Right ventricle myocardium superior (tissue), 1 donor: ENCODE measurements around the gene RUFY3. TPM values are rescaled to one million over a fixed set of nuclear protein-coding genes. Genes with fewer than 3 reads are reported as not detected.

ENCODE experiments used
- ATAC-seq: fragments of 200-7000 bp; cut with Tn5 transposase; one replicate; pipeline ENCODE4 v1.9.1; 2020; ENCODE audit warnings: mild to moderate bottlenecking; ENCODE audit not compliant: poor library complexity
- DNase-seq: peaks from one replicate; pipeline ENCODE4 v3.0.0-alpha.2; 2020
- intact Hi-C: fragments of 100-400 bp; cut with DNase I; formaldehyde crosslinking; loops from one replicate; pipeline ENCODE4 v1.11.2; 2022
- total RNA-seq: library from RNA; stranded (reverse); fragmentation: NEBNext Ultra II Directional; extraction: Animal tissue kit (Norgen Biotek cat#: 25700); gene quantifications from one replicate; pipeline ENCODE4 v1.2.1, GENCODE V29; 2021
- donor health status: DM: no; HTN: yes; CAD: no; lungs with severe emphysema.

Gene RUFY3
- total RNA-seq, 1 donor from 2014 or later, result 19.4 TPM

GRCh38 chr4:70703619-70704214 is 18.0 kb upstream of the RUFY3 start:
- DNase-seq (no peak), ATAC-seq (no peak)
- intact Hi-C loops, result loop anchor here (2.0 kb wide), 1 partner anchor 15 kb away; the partner anchor contains the start of gene UTP3

DNA sequence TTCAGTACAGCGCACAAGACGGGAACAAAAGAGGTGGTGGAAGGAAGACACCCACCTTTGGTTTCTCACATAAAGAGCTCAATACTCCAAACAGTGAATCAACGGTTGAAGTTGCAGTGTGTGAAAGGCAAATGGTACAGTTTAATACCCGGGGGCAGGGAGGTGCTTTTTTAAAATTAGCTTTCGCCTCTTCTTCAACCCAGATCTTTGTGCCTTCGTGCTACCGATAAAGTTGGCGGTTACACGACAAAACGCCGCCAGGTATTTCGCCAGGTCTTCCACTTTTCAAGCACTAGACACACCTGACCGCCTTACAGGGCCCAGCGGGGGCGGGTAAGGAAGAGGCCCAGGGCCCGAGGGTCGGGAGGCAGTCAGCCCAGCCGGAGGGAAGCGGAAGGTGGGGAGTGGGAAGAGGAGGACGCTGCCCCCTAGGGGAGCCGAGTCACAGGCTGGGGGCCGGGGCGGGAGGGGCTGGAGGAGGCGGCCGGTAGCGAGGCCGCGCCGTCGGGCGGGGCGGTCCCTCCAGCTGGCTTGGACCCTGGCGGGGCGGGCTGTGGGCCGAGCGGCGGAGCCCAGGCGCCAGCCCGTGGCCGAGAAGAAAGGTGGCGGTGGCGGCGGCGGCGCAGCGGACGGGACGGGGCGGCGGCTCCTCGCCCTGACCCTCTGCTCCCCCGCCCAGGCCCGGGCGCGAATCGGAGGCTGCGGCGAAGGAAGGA is 17.4 kb upstream of the RUFY3 start:
- ATAC-seq, result peak; percentile 88
- intact Hi-C loops, result loop anchor here (2.0 kb wide), 1 partner anchor 16 kb away; the partner anchor contains the start of gene UTP3
- peak; percentile 89 for DNase-seq

- DNase-seq, result no peak
- ATAC-seq, result peak; percentile 57
- intact Hi-C loops, result loop anchor here (2.0 kb wide), 1 partner anchor 16 kb away; the partner anchor contains the start of gene UTP3
Measured at GRCh38 chr4:70704931-70705182, 16.9 kb upstream of the RUFY3 start.

- ATAC-seq, result peak; percentile 86
- intact Hi-C loops, result loop anchor here (2.0 kb wide), 1 partner anchor 17 kb away; the partner anchor contains the start of gene UTP3
- DNase-seq, result peak; percentile 87
Measured at GRCh38 chr4:70705183-70706043, 16.4 kb upstream of the RUFY3 start.

DNA sequence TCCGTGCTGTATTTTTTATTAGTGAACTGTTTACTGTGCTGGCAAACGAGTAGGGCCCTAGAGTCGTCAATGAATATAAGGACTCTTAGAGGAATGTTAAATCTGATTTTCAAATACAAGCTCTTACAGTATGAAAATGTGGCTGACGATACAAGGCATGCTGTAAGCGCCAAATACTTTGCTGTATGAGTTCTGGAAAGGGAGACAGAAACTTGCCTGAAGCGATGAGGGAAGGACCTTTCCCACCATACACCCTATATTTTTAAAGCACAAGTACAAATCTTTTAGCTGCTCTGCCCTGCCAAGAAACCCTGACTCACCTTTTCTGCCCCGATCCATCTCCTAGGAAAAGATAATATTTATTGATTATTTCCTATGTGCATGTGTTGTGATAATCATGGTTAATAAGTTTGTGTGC is 15.7 kb upstream of the RUFY3 start:
- DNase-seq (no peak), ATAC-seq (no peak)
- intact Hi-C loops, result no loop called here

GRCh38 chr4:70706516-70706915 is 15.2 kb upstream of the RUFY3 start:
- ATAC-seq (no peak), DNase-seq (no peak)
- intact Hi-C loops, result no loop called here

DNA sequence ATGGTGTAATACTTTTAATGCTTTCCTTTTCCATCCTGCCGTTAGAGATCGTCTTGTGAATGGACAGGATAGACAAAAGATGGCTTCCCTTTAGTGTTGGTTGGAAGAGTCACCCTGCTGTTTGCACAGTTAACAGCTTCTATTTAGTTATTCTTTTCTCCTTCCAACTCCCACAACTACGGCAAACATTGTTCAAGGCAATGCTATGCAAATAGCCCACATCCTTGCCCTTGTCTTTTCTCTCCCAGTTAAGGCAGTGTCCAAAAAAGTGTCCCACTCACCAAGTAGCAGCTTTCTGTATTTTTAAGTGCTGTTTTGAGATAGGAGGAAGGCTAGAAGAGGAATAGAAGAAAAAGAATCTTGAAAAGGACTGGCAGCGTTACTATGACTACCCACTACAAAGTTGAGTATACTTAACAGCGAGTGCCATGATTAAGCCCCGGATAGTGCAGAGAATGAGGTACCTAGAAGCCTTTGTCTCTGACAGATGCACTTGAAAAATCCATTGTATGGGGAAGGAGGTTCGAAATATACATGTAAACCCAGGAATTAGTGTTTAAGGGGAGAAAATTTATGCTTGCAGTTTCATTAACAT is 12.1 kb upstream of the RUFY3 start:
- intact Hi-C loops, result no loop called here
- ATAC-seq, result no peak

GRCh38 chr4:70711599-70711998 is 10.2 kb upstream of the RUFY3 start:
- intact Hi-C loops, result no loop called here
- ATAC-seq (no peak), DNase-seq (no peak)

More for the DNA sequence above, 12.1 kb upstream of the RUFY3 start:
- no peak for DNase-seq

GRCh38 chr4:70712150-70712549 is 9.6 kb upstream of the RUFY3 start:
- no peak for ATAC-seq
- intact Hi-C loops, result no loop called here
- no peak for DNase-seq

GRCh38 chr4:70712604-70713452 is 8.9 kb upstream of the RUFY3 start:
- ATAC-seq, result no peak
- intact Hi-C loops, result no loop called here

DNA sequence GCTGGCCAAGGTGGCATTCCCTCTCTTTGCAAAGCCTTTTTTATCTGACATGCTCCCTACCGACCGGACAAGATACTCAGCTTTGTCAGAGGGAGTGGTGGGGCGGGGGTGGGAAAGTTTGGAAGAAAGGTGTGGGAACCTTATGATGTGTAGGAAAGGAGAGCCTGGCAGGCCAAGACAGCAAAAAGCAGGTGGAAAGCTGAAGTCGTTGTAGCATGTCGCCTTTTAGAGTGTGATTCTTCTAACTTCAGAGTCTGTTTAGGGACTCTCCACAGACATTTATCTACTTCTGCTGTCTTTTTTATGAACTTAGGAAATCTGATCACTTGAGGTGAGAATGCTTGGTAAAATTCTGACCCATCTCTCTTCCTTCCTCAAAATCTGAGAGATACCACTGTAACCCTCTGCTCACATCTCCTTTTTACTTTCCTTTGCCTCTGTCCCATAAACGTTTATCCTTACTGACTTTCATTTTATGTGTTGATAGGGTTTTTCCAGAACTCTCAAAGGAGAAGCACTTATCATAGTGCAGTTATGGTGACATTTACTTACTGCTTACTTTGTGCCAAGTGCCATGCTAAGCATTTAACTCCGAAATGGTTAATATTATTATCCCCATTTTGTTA is 8.2 kb upstream of the RUFY3 start:
- DNase-seq (no peak), ATAC-seq (no peak)
- intact Hi-C loops, result no loop called here

More at GRCh38 chr4:70712604-70713452, 8.9 kb upstream of the RUFY3 start:
- no peak for DNase-seq

DNA sequence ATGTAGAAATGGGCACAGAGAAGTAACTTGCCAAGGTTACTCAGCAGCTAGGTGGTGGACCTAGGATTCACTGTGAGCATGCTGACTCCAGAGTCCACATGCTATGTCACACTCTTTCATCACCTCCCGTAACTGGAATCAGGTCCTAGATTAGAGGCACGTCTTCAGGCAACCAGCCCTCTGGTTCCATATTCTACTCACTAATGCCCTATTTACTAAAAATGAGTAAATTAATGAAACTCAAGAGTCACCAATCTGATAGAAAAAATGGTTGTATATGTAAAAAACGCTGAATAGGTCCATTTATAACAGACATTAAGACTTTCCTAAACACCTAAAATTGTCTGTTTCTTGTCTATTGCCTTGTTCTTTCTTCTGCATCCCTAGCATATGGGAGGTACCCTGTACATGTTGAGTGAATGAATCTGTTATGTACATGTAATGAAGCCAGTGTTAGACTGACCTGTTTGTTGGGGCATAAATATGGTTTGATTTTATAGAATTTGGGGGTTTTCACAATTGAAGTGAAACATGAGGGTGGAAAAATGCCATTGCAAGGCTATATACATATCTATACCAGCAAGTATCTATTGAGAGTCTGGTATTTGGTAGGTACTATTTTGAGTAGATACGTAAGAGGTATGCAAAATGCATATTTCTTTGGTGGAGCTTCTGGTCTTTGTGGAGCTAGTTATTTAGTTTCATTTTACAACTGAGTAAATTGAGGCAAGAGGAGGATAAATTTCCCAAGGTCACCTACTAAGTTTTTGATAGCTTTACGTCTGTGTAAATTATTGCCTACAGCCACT is 7.5 kb upstream of the RUFY3 start:
- no peak for DNase-seq
- intact Hi-C loops, result no loop called here
- peak; percentile 58 for ATAC-seq

DNA sequence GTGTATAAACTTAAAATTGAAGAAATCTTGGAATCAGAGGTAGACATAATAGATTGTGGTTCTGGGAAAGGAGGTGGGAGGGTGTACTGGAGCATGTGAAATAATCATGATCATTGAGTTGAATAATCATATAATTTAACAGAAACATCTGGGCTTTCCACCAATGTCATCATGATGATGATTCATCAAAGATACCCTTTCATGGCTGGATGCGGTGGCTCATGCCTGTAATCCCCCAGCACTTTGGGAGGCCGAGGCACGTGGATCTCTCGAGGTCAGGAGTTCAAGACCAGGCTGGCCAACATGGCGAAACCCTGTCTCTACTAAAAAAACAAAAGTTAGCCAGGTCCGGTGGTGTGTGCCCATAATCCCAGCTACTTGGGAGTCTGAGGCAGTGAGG is 6.7 kb upstream of the RUFY3 start:
- DNase-seq (no peak), ATAC-seq (no peak)
- intact Hi-C loops, result no loop called here

- intact Hi-C loops, result no loop called here
- no peak for ATAC-seq
- no peak for DNase-seq
Measured at GRCh38 chr4:70718811-70719604, 2.8 kb upstream of the RUFY3 start.

- intact Hi-C loops, result no loop called here
- no peak for DNase-seq
- ATAC-seq, result peak; percentile 66
Measured at GRCh38 chr4:70722199-70722791, 531 bp downstream of the RUFY3 start.

GRCh38 chr4:70724463-70724862 is 2.7 kb downstream of the RUFY3 start:
- intact Hi-C loops, result no loop called here
- no peak for DNase-seq
- no peak for ATAC-seq
